PFSK-1 (cell line): ENCODE measurements around the gene OR4D2.

Source experiments
- REST ChIP-seq, 2 experiments: IDR thresholded peaks; 2 replicates each; pipeline versions ENCODE4 v1.6.1 to v1.8.0; 2011 to 2012; ENCODE audit warnings: low read depth in 2 of 2, low read length in 2 of 2, control low read depth in 1 of 2, inconsistent platforms in 1 of 2, mild to moderate bottlenecking in 1 of 2, moderate library complexity in 1 of 2; ENCODE audit not compliant: insufficient read depth in 1 of 2
- SIN3A ChIP-seq: IDR thresholded peaks from 2 replicates; pipeline ENCODE4 v1.6.1; 2012; ENCODE audit warnings: mild to moderate bottlenecking, low read length, moderate library complexity, borderline replicate concordance; ENCODE audit not compliant: insufficient read depth
- TAF1 ChIP-seq: IDR thresholded peaks from 2 replicates; pipeline ENCODE4 v1.6.1; 2012; ENCODE audit warnings: low read length, control low read depth, borderline replicate concordance; ENCODE audit not compliant: insufficient read depth

GRCh38 chr17:58181796-58182195 is 15.0 kb downstream of the OR4D2 start:
- TF ChIP-seq REST (IDR thresholded peaks at IDR 0.05; ENCODE audit: insufficient read depth in 1 of 2, low read depth in 2 of 2, low read length in 2 of 2) (no peak), SIN3A (no peak), TAF1 (no peak)
